GM18873 (cell line): ENCODE measurements around the gene ITPKB.
A peak's percentile ranks its signal among the peaks of the same experiment; 100 is the strongest.

ENCODE experiments used
- ATAC-seq: cut with Tn5 transposase; IDR thresholded peaks from one replicate; pipeline ENCODE4 v1.9.1; 2021; ENCODE audit warnings: mild to moderate bottlenecking, moderate library complexity, moderate number of reproducible peaks; ENCODE audit not compliant: unreplicated experiment, low FRiP score

ITPKB gene

GRCh38 chr1:226672339-226672762 lies 66.7 kb downstream of the ITPKB start:
- ATAC-seq: no peak

GRCh38 chr1:226671277-226671676 lies 67.8 kb downstream of the ITPKB start:
- no peak for ATAC-seq

- no peak for ATAC-seq
Observed at GRCh38 chr1:226670073-226670472, 69.0 kb downstream of the ITPKB start.

GRCh38 chr1:226668173-226668560 lies 70.9 kb downstream of the ITPKB start:
- no peak for ATAC-seq

GRCh38 chr1:226666692-226667091 lies 72.4 kb downstream of the ITPKB start:
- ATAC-seq: no peak

GRCh38 chr1:226666164-226666506 lies 72.9 kb downstream of the ITPKB start:
- no peak for ATAC-seq

- ATAC-seq: no peak
Observed at GRCh38 chr1:226665505-226666163, 73.4 kb downstream of the ITPKB start.

- no peak for ATAC-seq
Observed at GRCh38 chr1:226664413-226665101, 74.5 kb downstream of the ITPKB start.

GRCh38 chr1:226663327-226663704 lies 75.8 kb downstream of the ITPKB start:
- ATAC-seq: no peak

GRCh38 chr1:226662642-226663326 lies 76.3 kb downstream of the ITPKB start:
- ATAC-seq: peak; percentile 95

GRCh38 chr1:226661965-226662364 lies 77.1 kb downstream of the ITPKB start:
- no peak for ATAC-seq

- no peak for ATAC-seq
Observed at GRCh38 chr1:226661271-226661670, 77.8 kb downstream of the ITPKB start.

- no peak for ATAC-seq
Observed at GRCh38 chr1:226660410-226661182, 78.5 kb downstream of the ITPKB start.

- no peak for ATAC-seq
Observed at GRCh38 chr1:226659641-226660040, 79.4 kb downstream of the ITPKB start.

- ATAC-seq: no peak
Observed at GRCh38 chr1:226659136-226659535, 79.9 kb downstream of the ITPKB start.

GRCh38 chr1:226658546-226659125 lies 80.4 kb downstream of the ITPKB start:
- no peak for ATAC-seq

GRCh38 chr1:226657895-226658545 lies 81.1 kb downstream of the ITPKB start:
- no peak for ATAC-seq

- no peak for ATAC-seq
Observed at GRCh38 chr1:226656601-226657277, 82.3 kb downstream of the ITPKB start.

- ATAC-seq: no peak
Observed at GRCh38 chr1:226656201-226656600, 82.9 kb downstream of the ITPKB start.
